Uterus (tissue), 2 donors: Measurements from ENCODE around the gene PRRC2B.

Source experiments
- POLR2A ChIP-seq, 2 donors: fragments of 450-650 bp; IDR thresholded peaks; one replicate each; pipeline ENCODE4 v1.6.1; 2016; ENCODE audit warnings: antibody characterized with exemption in 2 of 2, mild to moderate bottlenecking in 1 of 2, moderate library complexity in 1 of 2
- TF ChIP-seq, protein P1 (sequence below), 4 experiments: fragments of 200-600 bp in 2 of 4; fragments of 450-650 bp in 2 of 4; sonication (generic) in 2 of 4; IDR thresholded peaks; one replicate each; pipeline ENCODE4 v1.5.1; 2016 to 2019; ENCODE audit warnings: antibody characterized with exemption in 4 of 4, mild to moderate bottlenecking in 2 of 4, moderate library complexity in 1 of 4

DNA sequence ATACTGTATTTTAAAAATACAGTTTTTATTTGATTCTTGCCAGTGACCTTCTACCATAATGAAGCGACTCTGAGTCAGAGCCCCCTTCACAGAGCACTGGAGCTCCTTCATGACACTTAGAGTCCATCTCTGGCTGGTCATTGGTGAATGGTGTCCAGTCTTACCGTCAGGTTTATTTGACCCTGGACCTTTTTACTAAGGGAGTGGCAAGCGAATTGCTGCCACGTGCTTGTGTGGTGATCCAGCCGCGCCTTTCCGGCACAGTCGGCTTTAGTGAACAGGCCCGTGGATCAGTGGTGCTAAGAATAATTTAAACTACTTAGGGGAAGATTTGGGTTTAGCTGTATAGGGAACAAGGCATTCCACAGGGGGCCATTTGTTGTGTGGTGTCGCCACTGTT is 48.5 kb downstream of the PRRC2B start:
- TF ChIP-seq POLR2A (IDR thresholded peaks at IDR 0.05) = no peak
- TF ChIP-seq, protein P1, sequence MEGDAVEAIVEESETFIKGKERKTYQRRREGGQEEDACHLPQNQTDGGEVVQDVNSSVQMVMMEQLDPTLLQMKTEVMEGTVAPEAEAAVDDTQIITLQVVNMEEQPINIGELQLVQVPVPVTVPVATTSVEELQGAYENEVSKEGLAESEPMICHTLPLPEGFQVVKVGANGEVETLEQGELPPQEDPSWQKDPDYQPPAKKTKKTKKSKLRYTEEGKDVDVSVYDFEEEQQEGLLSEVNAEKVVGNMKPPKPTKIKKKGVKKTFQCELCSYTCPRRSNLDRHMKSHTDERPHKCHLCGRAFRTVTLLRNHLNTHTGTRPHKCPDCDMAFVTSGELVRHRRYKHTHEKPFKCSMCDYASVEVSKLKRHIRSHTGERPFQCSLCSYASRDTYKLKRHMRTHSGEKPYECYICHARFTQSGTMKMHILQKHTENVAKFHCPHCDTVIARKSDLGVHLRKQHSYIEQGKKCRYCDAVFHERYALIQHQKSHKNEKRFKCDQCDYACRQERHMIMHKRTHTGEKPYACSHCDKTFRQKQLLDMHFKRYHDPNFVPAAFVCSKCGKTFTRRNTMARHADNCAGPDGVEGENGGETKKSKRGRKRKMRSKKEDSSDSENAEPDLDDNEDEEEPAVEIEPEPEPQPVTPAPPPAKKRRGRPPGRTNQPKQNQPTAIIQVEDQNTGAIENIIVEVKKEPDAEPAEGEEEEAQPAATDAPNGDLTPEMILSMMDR (IDR thresholded peaks at IDR 0.05) = no peak
